Smooth muscle cell (in vitro differentiated cells): ENCODE data around the gene CCDC137. TPM values are rescaled to one million over a fixed set of nuclear protein-coding genes. Genes with fewer than 3 reads are reported as not detected.
"Not testable (repeated sequence)": the region's sequence is repeated elsewhere in the genome, so short reads cannot be mapped to it uniquely, and the experiment has no call there.

ENCODE experiments used
- DNase-seq: peaks from one replicate; lab custom pipeline; 2025; ENCODE audit not compliant: unreplicated experiment; lab: John Stamatoyannopoulos, UW
- H2AFZ ChIP-seq: fragments of 200-600 bp; sonication (generic); 2 replicates; pipeline ENCODE4 v1.6.0; 2016; ENCODE audit warnings: antibody characterized with exemption, low read depth, mild to moderate bottlenecking
- H3F3A ChIP-seq: fragments of 200-600 bp; sonication (generic); 2 replicates; pipeline ENCODE4 v1.6.0; 2017; ENCODE audit warnings: antibody characterized with exemption, low read depth
- H3K27ac ChIP-seq: fragments of 200-600 bp; sonication (generic); 2 replicates; pipeline ENCODE4 v1.5.1; 2016; ENCODE audit warnings: low read depth, mild to moderate bottlenecking
- H3K27me3 ChIP-seq: fragments of 200-600 bp; sonication (generic); 2 replicates; pipeline ENCODE4 v1.6.1; 2016; ENCODE audit warnings: low read depth, mild to moderate bottlenecking
- H3K36me3 ChIP-seq: fragments of 200-600 bp; sonication (generic); 2 replicates; pipeline ENCODE4 v1.5.1; 2016; ENCODE audit warnings: low read depth
- H3K4me1 ChIP-seq: fragments of 200-600 bp; sonication (generic); 2 replicates; pipeline ENCODE4 v1.5.1; 2016; ENCODE audit warnings: low read depth
- H3K4me2 ChIP-seq: fragments of 200-600 bp; sonication (generic); 2 replicates; pipeline ENCODE4 v1.6.0; 2016; ENCODE audit warnings: mild to moderate bottlenecking
- H3K4me3 ChIP-seq: fragments of 200-600 bp; sonication (generic); 2 replicates; pipeline ENCODE4 v1.5.1; 2016; ENCODE audit warnings: mild to moderate bottlenecking
- H3K79me2 ChIP-seq: fragments of 200-600 bp; sonication (generic); 2 replicates; pipeline ENCODE4 v1.6.0; 2016; ENCODE audit warnings: low read depth, mild to moderate bottlenecking
- H3K9ac ChIP-seq: fragments of 200-600 bp; sonication (generic); 2 replicates; pipeline ENCODE4 v1.6.0; 2016; ENCODE audit warnings: low read depth
- H3K9me3 ChIP-seq: fragments of 200-600 bp; sonication (generic); replicated peaks from 2 replicates; pipeline ENCODE4 v1.5.1; 2016; ENCODE audit warnings: low read depth
- H4K20me1 ChIP-seq: fragments of 200-600 bp; sonication (generic); 2 replicates; pipeline ENCODE4 v1.6.0; 2016; ENCODE audit warnings: low read depth
- CTCF ChIP-seq: fragments of 200-600 bp; sonication (generic); IDR thresholded peaks from 2 replicates; pipeline ENCODE4 v1.5.1; 2017; ENCODE audit warnings: borderline replicate concordance, mild to moderate bottlenecking, antibody characterized with exemption; ENCODE audit not compliant: insufficient read depth, poor library complexity, severe bottlenecking
- WGBS: methylation state at CpG from one replicate; pipeline ENCODE4 v1.1.7; 2016; ENCODE audit warnings: low lambda C conversion rate; 5-methylcytosine and 5-hydroxymethylcytosine counted together
- polyA plus RNA-seq: library from polyadenylated mRNA; unstranded; fragments of >200 nt; fragmentation: Nextera tagmentation; extraction: Ambion mirVana; gene quantifications from 2 replicates; pipeline ENCODE4 v1.2.1, GENCODE V29; 2016
- total RNA-seq: library from RNA; depleted of rRNA; stranded (reverse); fragments of >200 nt; gene quantifications from 2 replicates; pipeline ENCODE4 v1.2.3, GENCODE V29; 2014

The CCDC137 gene
- total and polyA plus RNA-seq, 2 experiments from 2014 or later, result 5.0 to 24.6 TPM

GRCh38 chr17:81675515-81676221, 9.1 kb downstream of the CCDC137 start:
- H2AFZ ChIP-seq, H3F3A ChIP-seq, H3K4me2 ChIP-seq, H3K27ac ChIP-seq, H3K27me3 ChIP-seq, H3K36me3 ChIP-seq, H3K4me3 ChIP-seq, H3K79me2 ChIP-seq, H3K9me3 ChIP-seq, H3K4me1 ChIP-seq, H4K20me1 ChIP-seq, DNase-seq, H3K9ac ChIP-seq: not testable (repeated sequence)
- 52% methylated on average over 18 of the region's 18 CpGs for WGBS
- TF ChIP-seq CTCF, result peak; percentile 58

- Histone ChIP-seq H4K20me1 (peaks cover 4% of the 10 kb centered on the region), H3K27me3 (no peaks in the 10 kb centered on the region), H3K9me3 (no peaks in the 10 kb centered on the region), H3K4me1 (no peaks in the 10 kb centered on the region), H3K9ac (no peak overlapping the region), H3K27ac (no peak overlapping the region), H3K79me2 (peaks cover 17% of the 10 kb centered on the region), H3K36me3 (no peaks in the 10 kb centered on the region), H3F3A (peaks cover 8% of the 10 kb centered on the region), H2AFZ (no peak overlapping the region), H3K4me2 (no peak overlapping the region), H3K4me3 (no peak overlapping the region)
- no peak for DNase-seq
- TF ChIP-seq CTCF, result no peak
- WGBS, result 96% methylated on average over 17 of the region's 17 CpGs
Observed at GRCh38 chr17:81676906-81677305, 10.4 kb downstream of the CCDC137 start.

GRCh38 chr17:81680150-81680549, 13.6 kb downstream of the CCDC137 start:
- H4K20me1 ChIP-seq, result peaks cover 16% of the 10 kb centered on the region

More at GRCh38 chr17:81680150-81680549, 13.6 kb downstream of the CCDC137 start:
- H3K4me1 ChIP-seq, result peaks cover 15% of the 10 kb centered on the region
- H2AFZ ChIP-seq, result no peak overlapping the region
- peaks cover 3% of the 10 kb centered on the region for H3F3A ChIP-seq
- H3K4me2 ChIP-seq, result no peak overlapping the region
- no peak overlapping the region for H3K9ac ChIP-seq
- no peaks in the 10 kb centered on the region for H3K9me3 ChIP-seq
- no peak for TF ChIP-seq CTCF
- H3K27ac ChIP-seq, result no peak overlapping the region
- no peaks in the 10 kb centered on the region for H3K36me3 ChIP-seq
- no peak overlapping the region for H3K4me3 ChIP-seq
- H3K27me3 ChIP-seq, result no peaks in the 10 kb centered on the region
- WGBS, result 94% methylated on average over 11 of the region's 11 CpGs
- DNase-seq, result no peak
- peaks cover 46% of the 10 kb centered on the region for H3K79me2 ChIP-seq
